ENCODE measurements around the gene HIC2.
"Not testable (repeated sequence)": the region's sequence is repeated elsewhere in the genome, so short reads cannot be mapped to it uniquely, and the experiment has no call there.

DNA sequence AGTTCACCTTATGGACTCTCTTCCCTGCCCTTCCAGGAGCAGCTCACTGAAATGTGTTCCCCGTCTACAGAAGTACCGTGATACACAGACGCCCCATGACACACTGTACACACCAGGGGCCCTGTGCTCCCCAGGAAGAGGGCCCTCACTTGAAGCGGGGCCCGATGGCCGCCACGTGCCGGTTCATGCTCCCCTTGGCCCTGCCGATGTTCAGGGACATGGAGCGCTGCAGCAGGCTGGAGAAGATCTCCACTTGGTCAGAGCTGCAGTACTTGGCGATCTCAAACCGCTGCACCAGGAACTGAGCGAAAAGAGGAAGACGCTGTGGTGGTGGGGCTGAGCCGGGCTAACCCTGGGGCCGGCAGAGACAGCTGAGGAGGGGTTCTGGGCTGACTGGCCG is 70.6 kb downstream of the HIC2 start:
- TF ChIP-seq, protein P1, sequence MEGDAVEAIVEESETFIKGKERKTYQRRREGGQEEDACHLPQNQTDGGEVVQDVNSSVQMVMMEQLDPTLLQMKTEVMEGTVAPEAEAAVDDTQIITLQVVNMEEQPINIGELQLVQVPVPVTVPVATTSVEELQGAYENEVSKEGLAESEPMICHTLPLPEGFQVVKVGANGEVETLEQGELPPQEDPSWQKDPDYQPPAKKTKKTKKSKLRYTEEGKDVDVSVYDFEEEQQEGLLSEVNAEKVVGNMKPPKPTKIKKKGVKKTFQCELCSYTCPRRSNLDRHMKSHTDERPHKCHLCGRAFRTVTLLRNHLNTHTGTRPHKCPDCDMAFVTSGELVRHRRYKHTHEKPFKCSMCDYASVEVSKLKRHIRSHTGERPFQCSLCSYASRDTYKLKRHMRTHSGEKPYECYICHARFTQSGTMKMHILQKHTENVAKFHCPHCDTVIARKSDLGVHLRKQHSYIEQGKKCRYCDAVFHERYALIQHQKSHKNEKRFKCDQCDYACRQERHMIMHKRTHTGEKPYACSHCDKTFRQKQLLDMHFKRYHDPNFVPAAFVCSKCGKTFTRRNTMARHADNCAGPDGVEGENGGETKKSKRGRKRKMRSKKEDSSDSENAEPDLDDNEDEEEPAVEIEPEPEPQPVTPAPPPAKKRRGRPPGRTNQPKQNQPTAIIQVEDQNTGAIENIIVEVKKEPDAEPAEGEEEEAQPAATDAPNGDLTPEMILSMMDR (IDR thresholded peaks at IDR 0.05; ENCODE audit: insufficient read depth, low read length) = not testable (repeated sequence)
- TF ChIP-seq POLR2AphosphoS5 (IDR thresholded peaks at IDR 0.05; ENCODE audit: low read depth); SPI1 (IDR thresholded peaks at IDR 0.05; ENCODE audit: borderline replicate concordance, low read depth); GABPA (IDR thresholded peaks at IDR 0.05; ENCODE audit: low read depth): not testable (repeated sequence)
